SK-N-MC (cell line): ENCODE results near the gene TRPC4AP.
A peak's percentile ranks its signal among the peaks of the same experiment; 100 is the strongest.

Experiments
- DNase-seq: peaks from one replicate; pipeline ENCODE4 v3.0.0-alpha.2; 2011; ENCODE audit warnings: low read depth, low spot score
- H3K27ac ChIP-seq: fragments of 200-600 bp; sonication (generic); 2 replicates; pipeline ENCODE4 v1.5.1; 2016; ENCODE audit warnings: mixed run types
- H3K36me3 ChIP-seq: fragments of 200-600 bp; sonication (generic); 2 replicates; pipeline ENCODE4 v1.6.1; 2017; ENCODE audit warnings: antibody characterized with exemption, low read length, mixed read lengths; ENCODE audit not compliant: insufficient read depth
- H3K4me3 ChIP-seq: fragments of 200-600 bp; sonication (generic); 2 replicates; pipeline ENCODE4 v1.5.1; 2016
- H3K9ac ChIP-seq: fragments of 200-600 bp; sonication (generic); 2 replicates; pipeline ENCODE4 v1.8.0; 2017; ENCODE audit warnings: mixed run types, mixed read lengths; ENCODE audit not compliant: insufficient read length
- H3K9me3 ChIP-seq: fragments of 200-600 bp; sonication (generic); 2 replicates; pipeline ENCODE4 v1.6.1; 2017; ENCODE audit warnings: low read depth, mild to moderate bottlenecking, antibody characterized with exemption, low read length, moderate library complexity, mixed read lengths
- EZH2 ChIP-seq: fragments of 200-600 bp; sonication (generic); IDR thresholded peaks from one replicate; pipeline ENCODE4 v1.6.1; 2017; ENCODE audit warnings: antibody characterized with exemption
- FOXP2 ChIP-seq: optimal IDR thresholded peaks from 2 replicates; pipeline ENCODE3; 2011; ENCODE audit warnings: mild to moderate bottlenecking, moderate library complexity; ENCODE audit not compliant: insufficient read depth; ENCODE audit errors: extremely low read length, control extremely low read depth
- POLR2AphosphoS5 ChIP-seq: IDR thresholded peaks from 2 replicates; pipeline ENCODE4 v1.6.1; 2012; ENCODE audit warnings: mild to moderate bottlenecking, low read depth, low read length, borderline replicate concordance

Gene TRPC4AP

DNA sequence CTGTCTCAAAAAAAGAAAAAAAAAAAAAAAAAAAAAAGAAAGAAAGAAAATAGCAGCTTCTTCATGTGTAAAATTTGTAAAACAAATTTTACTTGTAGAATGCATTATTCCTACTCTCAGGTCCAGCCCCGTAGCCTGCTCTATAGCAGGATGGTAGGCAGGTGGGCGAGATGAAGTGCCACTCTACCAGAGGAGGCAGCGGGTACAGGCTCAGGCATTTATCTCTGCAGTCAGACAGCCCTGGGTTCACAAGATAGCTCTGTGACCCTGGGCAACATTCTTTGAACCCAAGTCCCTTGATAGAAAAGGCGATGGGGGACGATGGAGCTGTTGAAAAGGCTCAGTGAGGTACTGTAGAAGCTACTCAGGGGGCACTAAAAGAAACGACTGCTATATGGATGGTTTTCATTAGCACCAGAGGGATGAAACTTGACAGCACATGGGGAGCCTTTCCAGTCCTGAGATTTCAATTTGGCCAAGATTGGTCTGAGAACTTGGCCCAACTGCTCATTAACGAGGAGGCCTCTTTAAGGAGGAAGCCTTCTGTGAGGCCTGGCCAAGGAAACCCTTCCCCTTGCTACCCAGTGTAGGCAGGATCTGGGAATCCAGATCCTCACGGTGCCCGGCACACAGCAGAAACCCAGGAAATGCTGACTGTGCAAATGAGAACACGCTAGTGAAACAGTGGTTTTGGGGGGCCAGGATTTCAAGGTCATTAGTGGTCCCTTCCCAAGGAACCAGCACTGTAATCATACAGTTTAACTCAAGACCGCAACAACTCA is 73.8 kb downstream of the TRPC4AP start:
- peaks cover 26% of the 10 kb centered on the region for H3K36me3 ChIP-seq
- H3K9ac ChIP-seq: no peak overlapping the region
- H3K4me3 ChIP-seq: no peak overlapping the region
- DNase-seq: no peak
- TF ChIP-seq FOXP2 (no peak), POLR2AphosphoS5 (no peak), EZH2 (no peak)
- no peaks in the 10 kb centered on the region for H3K9me3 ChIP-seq
- H3K27ac ChIP-seq: no peak overlapping the region

DNA sequence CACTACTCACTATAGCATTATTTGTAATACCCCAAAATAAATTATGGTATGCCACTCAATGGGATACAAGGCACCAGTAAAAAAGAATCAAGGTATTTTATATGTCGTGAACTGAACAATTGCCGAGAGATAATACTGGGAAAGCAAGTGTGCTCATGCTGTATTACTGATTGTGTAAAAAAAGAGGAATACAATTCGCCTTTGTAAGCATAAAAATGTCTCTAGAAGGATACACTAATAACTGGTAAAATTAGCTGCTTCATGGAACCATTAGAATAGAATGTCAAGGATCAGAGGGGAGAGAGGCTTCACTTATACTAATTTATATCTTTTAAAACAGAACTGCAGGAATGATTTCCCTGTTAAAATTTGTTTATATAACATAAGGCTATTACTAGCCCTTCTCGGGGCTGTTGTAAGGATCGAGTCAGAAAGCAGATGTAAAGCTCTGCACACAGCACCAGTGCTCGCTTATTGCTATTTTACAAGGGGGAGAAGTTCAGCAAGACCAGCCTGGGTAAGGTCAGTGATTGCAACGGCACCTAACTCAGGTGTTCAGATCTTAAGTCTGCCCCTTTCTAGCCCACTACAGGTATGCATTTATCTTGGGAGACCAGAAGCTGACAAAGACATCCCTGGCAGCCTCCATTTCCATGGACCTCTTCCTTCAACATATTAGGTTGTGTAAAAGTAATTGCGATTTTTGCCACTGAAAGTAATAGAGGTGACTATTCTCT is 75.3 kb downstream of the TRPC4AP start:
- Histone ChIP-seq H3K27ac (no peak overlapping the region), H3K36me3 (peaks cover 33% of the 10 kb centered on the region), H3K9ac (no peak overlapping the region), H3K4me3 (no peak overlapping the region), H3K9me3 (no peaks in the 10 kb centered on the region)
- no peak for DNase-seq
- TF ChIP-seq FOXP2: no peak
- no peak for TF ChIP-seq EZH2
- no peak for TF ChIP-seq POLR2AphosphoS5

DNA sequence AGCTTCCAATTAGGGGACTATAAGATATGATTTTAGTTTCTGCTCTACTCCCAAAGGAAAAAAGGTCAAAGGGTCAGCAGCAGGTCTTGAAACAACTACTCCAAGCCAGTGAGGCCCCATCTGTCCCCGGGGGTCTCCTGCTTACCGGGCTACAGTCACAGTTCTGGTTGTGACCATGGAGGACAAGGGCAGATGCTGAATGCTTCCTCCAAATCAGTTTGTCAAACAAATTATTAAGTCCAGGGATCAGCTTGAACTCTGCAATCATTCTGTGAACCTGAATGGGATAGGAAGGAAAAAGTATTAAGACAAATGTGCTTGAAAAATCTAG is 76.8 kb downstream of the TRPC4AP start:
- TF ChIP-seq FOXP2: no peak
- no peak for TF ChIP-seq POLR2AphosphoS5
- TF ChIP-seq EZH2: no peak
- DNase-seq: no peak
- peaks cover 29% of the 10 kb centered on the region for H3K36me3 ChIP-seq
- no peak overlapping the region for H3K27ac ChIP-seq
- H3K9ac ChIP-seq: no peak overlapping the region
- no peak overlapping the region for H3K4me3 ChIP-seq
- H3K9me3 ChIP-seq: no peaks in the 10 kb centered on the region

DNA sequence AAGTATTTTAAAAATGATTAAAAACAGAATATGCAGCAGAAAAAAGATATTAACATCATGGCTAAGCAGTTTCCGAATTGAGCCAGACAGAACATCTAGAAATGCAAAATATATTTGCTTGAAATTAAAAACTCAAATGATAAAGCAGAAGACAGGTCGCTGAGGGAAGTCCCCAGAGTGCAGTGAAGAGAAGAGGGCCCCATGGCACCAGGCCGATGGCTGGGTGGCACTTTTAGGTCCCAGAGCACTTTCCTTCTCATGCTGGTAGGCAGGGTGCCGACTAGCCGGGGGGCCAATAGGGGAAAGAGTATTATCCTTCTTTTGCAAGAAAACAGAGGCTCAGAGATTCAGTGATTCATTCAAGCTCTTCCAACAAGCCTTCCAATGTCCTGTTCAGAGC is 78.1 kb downstream of the TRPC4AP start:
- TF ChIP-seq EZH2 (no peak), FOXP2 (no peak), POLR2AphosphoS5 (no peak)
- no peak overlapping the region for H3K4me3 ChIP-seq
- peaks cover 36% of the 10 kb centered on the region for H3K36me3 ChIP-seq
- no peak overlapping the region for H3K9ac ChIP-seq
- DNase-seq: no peak
- H3K27ac ChIP-seq: peak overlapping the region; percentile 56; the same call in 1 of the 2 replicates
- H3K9me3 ChIP-seq: no peaks in the 10 kb centered on the region

DNA sequence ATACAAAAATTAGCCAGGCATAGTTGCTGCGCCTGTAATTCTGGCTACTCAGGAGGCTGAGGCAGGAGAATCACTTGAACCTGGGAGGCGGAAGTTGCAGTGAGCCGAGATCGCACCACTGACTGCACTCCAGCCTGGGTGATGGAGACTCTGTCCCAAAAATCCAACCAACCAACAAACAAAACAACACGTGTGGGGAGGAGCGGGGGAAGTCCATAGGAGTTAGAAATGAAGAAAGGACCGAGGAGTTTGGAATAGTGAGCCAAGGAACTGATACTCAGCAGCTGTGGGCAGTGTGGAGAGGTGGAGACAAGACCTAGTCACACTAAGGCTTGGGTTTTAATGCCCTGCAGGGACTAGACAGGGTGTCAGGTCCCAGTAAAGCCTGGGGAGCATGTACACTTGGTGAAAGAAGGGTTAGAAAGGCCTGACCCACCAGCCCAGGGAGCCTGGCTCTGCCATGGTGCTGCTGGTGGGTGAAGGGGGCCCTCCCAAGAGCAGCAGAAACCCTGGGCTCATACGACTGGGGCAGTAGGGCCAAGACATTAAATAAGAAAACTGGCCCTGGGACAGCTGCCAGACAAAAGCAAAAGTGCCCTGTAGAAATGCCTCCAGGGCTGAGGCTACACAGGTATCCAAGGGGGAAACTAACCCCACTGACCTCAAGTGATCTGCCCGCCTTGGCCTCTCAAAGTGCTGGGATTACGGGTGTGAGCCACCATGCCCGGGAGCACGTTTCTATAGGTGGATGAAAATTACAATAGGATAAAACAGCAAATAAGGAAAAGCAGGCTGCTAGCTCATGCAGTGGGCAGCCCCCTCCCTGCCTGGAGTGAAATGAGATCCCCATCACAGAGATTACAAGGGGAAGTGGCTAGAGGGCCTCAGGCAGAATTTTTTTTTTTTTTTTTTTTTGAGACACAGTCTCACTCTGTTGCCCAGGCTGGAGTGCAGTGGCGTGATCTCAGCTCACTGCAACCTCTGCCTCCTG is 78.9 kb downstream of the TRPC4AP start:
- no peak for TF ChIP-seq POLR2AphosphoS5
- TF ChIP-seq FOXP2: no peak
- no peak for TF ChIP-seq EZH2
- H3K9ac ChIP-seq: no peak overlapping the region
- peaks cover 42% of the 10 kb centered on the region for H3K36me3 ChIP-seq
- no peak overlapping the region for H3K4me3 ChIP-seq
- no peaks in the 10 kb centered on the region for H3K9me3 ChIP-seq
- H3K27ac ChIP-seq: no peak overlapping the region
- no peak for DNase-seq

DNA sequence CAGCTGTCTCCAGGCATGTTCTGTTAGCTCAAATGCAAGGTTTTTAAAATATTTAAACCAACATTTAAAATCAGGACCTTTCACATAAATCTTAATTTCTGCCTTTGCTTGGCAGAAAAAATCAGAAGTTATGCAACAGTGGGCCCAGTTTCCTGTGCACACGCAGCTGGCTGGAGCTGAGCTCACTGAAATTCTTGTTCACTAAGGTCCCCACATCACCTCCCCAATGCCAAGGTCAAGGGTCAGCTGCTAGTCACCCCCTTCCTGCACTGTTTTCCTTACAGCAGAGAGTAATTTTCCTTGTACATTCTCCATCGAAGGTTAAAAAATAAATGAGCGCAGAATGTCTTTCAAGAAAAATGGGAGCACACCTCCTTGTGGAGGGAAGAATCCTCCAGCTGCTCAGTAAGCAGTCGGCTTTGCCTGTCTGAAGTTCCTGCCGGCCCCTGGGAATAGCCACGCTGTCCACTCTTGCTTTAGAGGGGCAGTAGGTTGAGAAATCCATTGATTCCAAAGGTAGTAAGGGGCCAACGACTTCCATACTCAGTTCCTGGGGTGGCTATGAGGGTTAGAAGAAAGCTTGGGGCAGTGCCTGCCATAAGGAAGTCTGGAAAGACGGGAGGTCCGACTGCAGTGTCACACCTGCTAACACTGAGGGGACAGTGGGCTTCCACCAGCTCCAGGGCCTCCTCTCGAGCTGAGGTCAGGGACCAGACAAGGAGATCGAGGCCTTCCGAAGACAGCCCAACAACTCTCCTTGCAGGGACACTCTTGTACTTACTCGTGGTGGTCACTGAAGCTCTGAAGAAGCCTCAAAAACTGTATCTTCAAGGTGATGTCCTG is 80.2 kb downstream of the TRPC4AP start:
- H3K9me3 ChIP-seq: no peaks in the 10 kb centered on the region
- H3K27ac ChIP-seq: peak overlapping the region; percentile 11; the same call in 1 of the 2 replicates
- peaks cover 55% of the 10 kb centered on the region for H3K36me3 ChIP-seq
- 0 out of 2 replicates have a peak overlapping the region, but pooled peaks have one; percentile 24 for H3K4me3 ChIP-seq
- no peak overlapping the region for H3K9ac ChIP-seq
- TF ChIP-seq EZH2 (no peak), POLR2AphosphoS5 (no peak), FOXP2 (peak; percentile 77)
- no peak for DNase-seq

DNA sequence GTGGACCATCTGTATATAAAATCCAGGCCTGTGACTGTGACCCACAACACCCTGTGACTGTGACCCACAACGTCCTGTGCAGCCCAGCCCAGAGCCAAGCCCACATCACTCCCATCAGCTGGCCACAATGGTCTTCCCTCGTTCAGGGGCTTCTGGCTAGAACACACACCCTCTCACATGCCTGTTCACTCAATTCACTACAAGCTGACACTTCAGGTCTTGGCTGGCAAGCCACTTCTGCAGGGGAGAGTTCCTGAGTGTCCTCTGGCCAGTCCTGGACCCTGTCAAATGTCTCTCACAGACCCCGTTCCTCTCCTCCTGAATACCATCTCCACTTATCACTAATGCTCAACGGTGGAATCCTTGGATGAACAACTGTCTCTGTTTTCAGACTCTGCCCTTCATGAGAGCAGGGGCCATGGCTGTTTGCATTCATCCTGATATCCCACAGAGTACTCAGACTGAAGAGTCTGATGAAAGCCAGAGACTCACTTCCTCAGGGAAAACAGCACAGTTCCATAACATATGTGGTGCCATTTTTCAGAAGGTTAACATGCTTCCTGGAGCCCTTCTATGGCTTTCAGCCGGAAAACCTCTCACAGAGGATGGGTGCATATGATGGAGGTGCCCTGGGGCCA is 80.9 kb downstream of the TRPC4AP start:
- TF ChIP-seq FOXP2 (no peak), EZH2 (no peak)
- Histone ChIP-seq H3K9ac (no peak overlapping the region), H3K36me3 (peaks cover 62% of the 10 kb centered on the region), H3K27ac (peak overlapping the region; percentile 11; the same call in 1 of the 2 replicates), H3K4me3 (no peak overlapping the region), H3K9me3 (no peaks in the 10 kb centered on the region)
- DNase-seq: peak; percentile 64
